RWPE1 (cell line): ENCODE results near the gene SH3GL1.

ENCODE experiments used
- CTCF ChIA-PET: fragments of 350-600 bp; sonication (Branson Sonifier 250); formaldehyde crosslinking; extraction: SDS; loops from one replicate; lab custom pipeline; 2021; lab: Yijun Ruan, JAX
- POLR2A ChIA-PET: fragments of 400-600 bp; formaldehyde crosslinking; extraction: SDS; loops from one replicate; lab custom pipeline; 2020; ENCODE audit warnings: antibody characterized with exemption; ENCODE audit not compliant: low non-redundant PET; lab: Yijun Ruan, JAX
- DNase-seq: peaks from one replicate; pipeline ENCODE4 v3.0.0; 2012; ENCODE audit warnings: low spot score
- H3K27ac ChIP-seq: fragments of 450-650 bp; 2 replicates; pipeline ENCODE4 v1.5.1; 2017
- TF ChIP-seq, protein P1 (sequence below): fragments of 450-650 bp; conservative IDR thresholded peaks from 2 replicates; pipeline ENCODE4 v1.5.1; 2017; ENCODE audit warnings: low read depth, mild to moderate bottlenecking

Gene SH3GL1

GRCh38 chr19:4389511-4390016 lies 10.8 kb downstream of the SH3GL1 start:
- CTCF ChIA-PET: interaction anchor here (1.0 kb wide), 1 partner anchor 14 kb away, joined by 3 read pairs; no protein-coding TSS in a partner anchor
- H3K27ac ChIP-seq: peak overlapping the region; percentile 99
- no peak for DNase-seq
- POLR2A ChIA-PET: no interaction called here
- TF ChIP-seq, protein P1, sequence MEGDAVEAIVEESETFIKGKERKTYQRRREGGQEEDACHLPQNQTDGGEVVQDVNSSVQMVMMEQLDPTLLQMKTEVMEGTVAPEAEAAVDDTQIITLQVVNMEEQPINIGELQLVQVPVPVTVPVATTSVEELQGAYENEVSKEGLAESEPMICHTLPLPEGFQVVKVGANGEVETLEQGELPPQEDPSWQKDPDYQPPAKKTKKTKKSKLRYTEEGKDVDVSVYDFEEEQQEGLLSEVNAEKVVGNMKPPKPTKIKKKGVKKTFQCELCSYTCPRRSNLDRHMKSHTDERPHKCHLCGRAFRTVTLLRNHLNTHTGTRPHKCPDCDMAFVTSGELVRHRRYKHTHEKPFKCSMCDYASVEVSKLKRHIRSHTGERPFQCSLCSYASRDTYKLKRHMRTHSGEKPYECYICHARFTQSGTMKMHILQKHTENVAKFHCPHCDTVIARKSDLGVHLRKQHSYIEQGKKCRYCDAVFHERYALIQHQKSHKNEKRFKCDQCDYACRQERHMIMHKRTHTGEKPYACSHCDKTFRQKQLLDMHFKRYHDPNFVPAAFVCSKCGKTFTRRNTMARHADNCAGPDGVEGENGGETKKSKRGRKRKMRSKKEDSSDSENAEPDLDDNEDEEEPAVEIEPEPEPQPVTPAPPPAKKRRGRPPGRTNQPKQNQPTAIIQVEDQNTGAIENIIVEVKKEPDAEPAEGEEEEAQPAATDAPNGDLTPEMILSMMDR: no peak

GRCh38 chr19:4389064-4389375 lies 11.3 kb downstream of the SH3GL1 start:
- TF ChIP-seq, protein P1: no peak
- no peak for DNase-seq
- ChIA-PET POLR2A (interaction anchor here (1.0 kb wide), 1 partner anchor 13 kb away, joined by 6 read pairs; the partner anchor contains the start of gene CHAF1A), CTCF (interaction anchor here (0.6 to 1.6 kb wide), 3 partner anchors 11 to 122 kb away, joined by 3 to 9 read pairs (median 3); partner anchors contain the start of gene SH3GL1)
- H3K27ac ChIP-seq: peak overlapping the region; percentile 99

- DNase-seq: no peak
- H3K27ac ChIP-seq: peak overlapping the region; percentile 99
- TF ChIP-seq, protein P1: no peak
- POLR2A ChIA-PET: interaction anchor here (1.0 kb wide), 1 partner anchor 14 kb away, joined by 6 read pairs; the partner anchor contains the start of gene CHAF1A
- CTCF ChIA-PET: interaction anchor here (0.6 to 1.6 kb wide), 4 partner anchors 11 to 122 kb away, joined by 3 to 9 read pairs (median 3); partner anchors contain the start of gene SH3GL1
These were observed 11.8 kb downstream of the SH3GL1 start for GRCh38 chr19:4388337-4389063.

DNA sequence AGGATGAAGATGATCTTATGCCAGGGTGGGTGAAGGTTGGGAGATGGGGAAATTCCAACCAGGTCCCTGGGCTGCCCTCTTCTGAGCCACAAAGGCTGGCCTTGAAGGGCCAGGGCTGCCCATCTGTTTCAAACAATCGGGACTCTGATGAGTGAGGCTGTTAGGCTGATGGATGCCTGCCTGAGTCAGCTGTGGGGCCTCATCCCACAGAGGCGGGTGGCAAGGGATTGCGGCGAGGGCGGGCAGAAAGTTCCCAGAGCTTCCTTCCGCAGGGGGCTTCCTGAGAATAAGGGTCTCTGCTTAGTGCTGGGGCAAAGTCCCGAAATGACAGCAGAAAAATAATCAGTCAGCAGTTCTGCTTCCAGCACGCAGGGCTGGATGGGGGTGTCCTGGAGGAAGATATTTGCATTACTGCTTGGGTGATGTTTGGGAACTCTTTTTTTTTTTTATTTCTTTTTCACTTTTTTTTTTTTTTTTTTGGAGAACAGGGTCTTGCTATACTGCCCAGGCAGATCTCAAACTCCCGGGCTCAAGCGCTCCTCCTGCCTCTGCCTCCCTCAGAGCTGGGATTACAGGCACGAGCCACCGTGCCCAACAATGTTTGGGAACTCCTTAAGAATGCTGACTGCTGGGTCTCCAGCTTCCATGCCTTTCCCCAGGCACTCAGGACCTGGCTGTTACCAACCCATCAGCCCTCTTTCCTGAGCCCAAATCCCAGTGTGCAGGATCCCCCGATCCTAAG lies 14.1 kb downstream of the SH3GL1 start:
- TF ChIP-seq, protein P1: no peak
- CTCF ChIA-PET: interaction anchor here (0.7 kb wide), 1 partner anchor 119 kb away, joined by 3 read pairs; no protein-coding TSS in a partner anchor
- no peak for DNase-seq
- peak overlapping the region; percentile 99 for H3K27ac ChIP-seq
- POLR2A ChIA-PET: no interaction called here

- CTCF ChIA-PET: interaction anchor here (1.2 kb wide), 1 partner anchor 15 kb away, joined by 4 read pairs; no protein-coding TSS in a partner anchor
- TF ChIP-seq, protein P1: no peak
- POLR2A ChIA-PET: no interaction called here
- DNase-seq: no peak
- H3K27ac ChIP-seq: peak overlapping the region; percentile 99
These were observed 14.9 kb downstream of the SH3GL1 start for GRCh38 chr19:4385291-4386040.
